ENCODE measurements around the gene CDHR2.
"Not testable (repeated sequence)": the region's sequence is repeated elsewhere in the genome, so short reads cannot be mapped to it uniquely, and the experiment has no call there.

The CDHR2 gene

GRCh38 chr5:176540956-176541337, 8.2 kb upstream of the CDHR2 start:
- DNase-seq (ENCODE audit: low spot score): no peak

GRCh38 chr5:176541338-176542134, 7.6 kb upstream of the CDHR2 start:
- DNase-seq (ENCODE audit: low spot score): peak; percentile 56

DNA sequence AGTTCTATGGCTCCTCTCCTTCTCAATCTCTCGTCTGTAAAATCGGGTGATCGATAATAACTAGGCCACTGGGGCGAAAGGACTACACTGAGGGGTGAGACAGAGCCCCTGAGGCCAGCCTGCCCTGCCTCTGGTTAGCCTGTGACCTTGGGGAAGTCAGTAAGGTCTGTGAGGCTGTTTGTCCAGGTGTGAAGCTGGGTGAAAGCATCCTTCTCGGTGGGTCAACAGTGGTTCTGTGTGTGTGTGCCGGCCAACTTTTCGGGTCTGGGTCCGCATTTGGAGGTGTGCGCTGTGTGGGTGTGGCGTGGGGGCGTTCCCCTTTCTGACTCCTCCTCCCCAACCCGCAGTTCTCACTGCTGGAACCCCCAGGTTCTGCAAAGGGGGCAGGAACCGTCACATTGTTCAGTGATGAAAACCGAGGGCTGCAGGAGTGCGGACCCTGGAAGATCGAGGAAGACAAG, 7.0 kb upstream of the CDHR2 start:
- DNase-seq (ENCODE audit: low spot score): no peak

- DNase-seq (ENCODE audit: low spot score): peak; percentile 38
These were observed 6.3 kb upstream of the CDHR2 start for GRCh38 chr5:176542596-176543427.

GRCh38 chr5:176543428-176544182, 5.5 kb upstream of the CDHR2 start:
- peak; percentile 72 for DNase-seq (ENCODE audit: low spot score)

DNA sequence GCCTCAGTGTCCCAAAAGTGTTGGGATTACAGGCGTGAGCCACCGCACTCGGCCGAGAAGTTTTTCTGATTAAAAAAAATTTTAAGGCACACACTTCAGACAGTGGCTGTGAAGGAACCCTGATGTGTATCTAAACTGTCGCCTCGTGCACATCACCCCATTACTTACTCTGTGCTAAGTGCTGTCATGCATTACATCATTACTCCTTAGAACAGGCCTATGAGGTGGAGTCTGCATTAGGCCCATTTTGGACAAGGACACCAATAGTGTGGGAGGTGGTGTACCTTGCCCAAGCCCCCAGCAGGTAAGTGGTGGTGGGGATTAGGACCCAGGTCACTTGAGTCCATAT, 3.8 kb upstream of the CDHR2 start:
- DNase-seq (ENCODE audit: low spot score): no peak

DNA sequence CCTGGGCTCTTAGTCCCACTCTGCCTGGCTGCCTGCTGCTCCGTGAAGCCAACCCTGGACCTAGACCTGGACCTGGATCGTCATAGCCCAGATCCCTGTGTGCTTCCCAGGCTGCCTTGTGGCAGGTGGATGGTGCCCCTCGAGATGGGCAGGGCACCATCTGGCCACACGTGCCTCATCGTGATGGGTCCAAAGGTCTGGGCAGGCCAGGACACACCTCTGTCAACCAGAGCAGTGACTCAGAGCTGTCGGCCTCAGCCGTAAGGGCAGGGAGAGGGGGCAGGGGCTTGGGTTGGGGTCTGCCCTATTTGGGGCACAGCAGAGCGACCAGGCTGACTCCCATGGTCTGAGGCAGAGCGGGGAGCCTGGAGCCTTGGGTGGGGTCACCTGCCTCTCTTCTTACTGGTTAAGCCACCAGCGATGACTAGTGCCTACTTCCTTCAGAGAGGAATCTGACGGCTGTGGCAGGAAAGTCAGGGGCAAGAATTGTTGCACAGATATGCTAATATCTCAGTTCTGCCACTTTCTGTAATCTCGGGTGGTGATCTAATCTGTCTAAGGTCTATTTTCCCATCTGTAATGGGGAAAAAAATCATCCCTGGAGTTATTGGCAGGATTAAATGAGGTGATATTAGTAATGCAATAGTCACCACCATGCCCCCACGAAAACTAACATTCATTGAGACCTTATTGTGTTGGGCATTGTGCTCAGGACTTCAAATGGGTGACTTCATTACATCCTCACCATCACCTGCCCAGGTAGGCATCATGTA, 3.2 kb upstream of the CDHR2 start:
- peak; percentile 42 for DNase-seq (ENCODE audit: low spot score)

DNA sequence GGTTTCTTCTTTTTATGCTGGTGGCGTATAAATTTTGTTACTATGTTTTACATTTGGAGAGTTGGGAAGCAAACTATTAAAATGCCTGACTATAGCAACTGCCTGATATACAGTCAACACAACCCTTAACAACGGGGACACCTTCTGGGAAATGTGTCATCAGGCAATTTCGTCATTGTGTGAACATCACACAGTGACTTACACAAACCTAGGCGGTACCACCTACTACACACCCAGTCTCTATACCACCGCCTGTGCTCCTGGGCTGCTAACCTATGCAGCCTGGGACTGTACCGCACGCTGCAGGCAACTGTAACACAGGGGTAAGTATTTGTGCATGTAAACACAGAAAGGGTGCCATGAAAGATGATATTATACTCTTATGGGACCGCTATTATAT, 1.3 kb upstream of the CDHR2 start:
- DNase-seq (ENCODE audit: low spot score): peak; percentile 56

DNA sequence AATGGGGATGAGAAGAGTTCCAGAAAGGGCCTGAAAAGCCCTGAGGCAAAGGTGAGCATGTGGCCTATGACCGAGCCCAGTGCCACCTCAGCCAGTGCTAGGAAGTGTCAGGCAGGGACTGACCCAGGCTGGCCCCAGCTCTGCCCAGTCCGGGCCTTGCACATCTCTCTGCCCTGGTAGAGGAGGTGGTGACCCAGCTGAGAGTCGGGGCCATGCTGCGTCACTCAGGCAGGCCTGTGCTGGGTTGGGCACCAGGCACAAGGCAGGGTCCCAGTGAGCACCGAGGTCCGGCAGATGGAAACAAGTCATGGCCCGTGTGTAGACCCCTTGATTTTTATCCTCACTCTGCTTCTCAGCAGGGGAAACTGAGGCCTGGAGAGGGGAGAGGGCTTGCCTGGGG, 729 bp downstream of the CDHR2 start:
- no peak for DNase-seq (ENCODE audit: low spot score)

GRCh38 chr5:176550275-176550831, 1.2 kb downstream of the CDHR2 start:
- no peak for DNase-seq (ENCODE audit: low spot score)

- not testable (repeated sequence) for DNase-seq (ENCODE audit: low spot score)
These were observed 1.8 kb downstream of the CDHR2 start for GRCh38 chr5:176550937-176551336.

GRCh38 chr5:176552332-176552869, 3.3 kb downstream of the CDHR2 start:
- no peak for DNase-seq (ENCODE audit: low spot score)

DNA sequence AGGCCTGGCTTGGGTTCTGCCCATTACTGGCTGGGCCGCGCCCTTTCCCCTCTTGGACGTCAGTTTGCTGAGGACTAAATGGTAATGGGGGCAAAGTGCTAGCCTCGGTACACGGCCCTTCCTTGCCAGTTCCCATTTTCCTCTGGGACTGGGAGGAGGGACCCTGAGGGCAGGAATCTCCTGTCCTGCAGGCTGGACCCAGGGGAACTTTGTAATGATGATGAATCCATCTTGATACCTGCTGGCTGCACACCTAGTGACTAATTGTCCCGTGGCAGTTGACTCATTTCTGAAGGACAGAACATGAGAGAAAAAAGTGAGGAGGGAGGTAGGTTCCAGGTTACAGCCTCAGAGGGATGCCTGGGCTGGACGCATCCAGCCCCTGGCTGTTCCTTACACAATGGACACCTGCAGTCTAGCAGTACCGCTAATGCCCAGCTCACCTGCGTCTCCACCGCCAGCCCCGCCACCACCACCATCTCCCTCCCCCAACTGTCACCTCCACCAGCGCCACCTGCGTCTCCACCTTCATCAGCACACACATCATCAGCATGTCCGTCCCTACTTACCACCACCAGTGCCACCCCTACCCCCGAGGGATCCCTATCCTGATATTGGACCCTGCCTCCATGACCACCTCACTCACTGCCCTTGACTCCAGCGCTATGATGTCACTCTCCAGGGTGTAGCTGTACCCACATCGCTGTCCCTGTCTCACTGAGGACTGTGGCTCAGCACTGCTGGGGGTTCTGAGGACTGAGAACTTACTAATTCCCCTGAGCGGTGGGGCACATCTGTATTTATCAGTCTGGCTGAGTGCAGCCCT, 4.3 kb downstream of the CDHR2 start:
- peak; percentile 91 for DNase-seq (ENCODE audit: low spot score)

DNA sequence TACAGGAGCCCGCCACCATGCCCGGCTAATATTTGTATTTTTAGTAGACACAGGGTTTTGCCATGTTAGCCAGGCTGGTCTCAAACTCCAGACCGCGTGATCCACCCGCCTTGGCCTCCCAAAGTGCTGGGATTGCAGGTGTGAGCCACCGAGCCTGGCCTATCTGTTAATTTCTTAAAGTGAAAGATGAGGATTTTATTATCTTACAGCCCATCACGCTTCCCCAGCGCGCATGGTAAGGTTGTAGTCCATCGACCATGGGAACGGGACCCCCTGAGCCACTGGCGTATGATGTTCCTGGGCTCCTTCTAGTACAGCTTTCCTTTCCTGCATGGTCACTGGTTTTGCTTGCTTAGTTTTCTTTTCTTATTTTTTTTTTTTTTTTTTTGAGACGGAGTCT, 8.7 kb downstream of the CDHR2 start:
- no peak for DNase-seq (ENCODE audit: low spot score)

DNA sequence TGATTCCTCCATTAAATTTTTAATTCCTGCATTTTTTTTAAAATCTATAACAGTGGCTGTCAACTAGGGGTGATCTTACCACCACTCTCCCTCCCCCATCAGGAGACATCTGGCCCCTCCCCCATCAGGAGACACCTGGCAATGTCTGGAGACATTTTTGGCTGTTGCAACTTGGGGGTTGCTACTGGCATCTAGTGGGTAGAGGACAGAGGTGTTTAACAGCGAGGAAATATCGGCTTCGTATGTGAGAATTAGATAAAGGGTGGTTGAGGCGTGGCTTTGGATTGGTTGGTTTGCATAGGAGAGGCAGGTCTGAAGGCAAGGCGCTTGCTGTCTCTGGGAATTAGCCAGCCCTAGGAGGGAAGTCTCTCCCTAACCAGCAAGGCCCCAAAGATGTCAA, 10.5 kb downstream of the CDHR2 start:
- no peak for DNase-seq (ENCODE audit: low spot score)

- DNase-seq (ENCODE audit: low spot score): no peak
These were observed 11.2 kb downstream of the CDHR2 start for GRCh38 chr5:176560364-176560763.

GRCh38 chr5:176561259-176561658, 12.1 kb downstream of the CDHR2 start:
- DNase-seq (ENCODE audit: low spot score): no peak

DNA sequence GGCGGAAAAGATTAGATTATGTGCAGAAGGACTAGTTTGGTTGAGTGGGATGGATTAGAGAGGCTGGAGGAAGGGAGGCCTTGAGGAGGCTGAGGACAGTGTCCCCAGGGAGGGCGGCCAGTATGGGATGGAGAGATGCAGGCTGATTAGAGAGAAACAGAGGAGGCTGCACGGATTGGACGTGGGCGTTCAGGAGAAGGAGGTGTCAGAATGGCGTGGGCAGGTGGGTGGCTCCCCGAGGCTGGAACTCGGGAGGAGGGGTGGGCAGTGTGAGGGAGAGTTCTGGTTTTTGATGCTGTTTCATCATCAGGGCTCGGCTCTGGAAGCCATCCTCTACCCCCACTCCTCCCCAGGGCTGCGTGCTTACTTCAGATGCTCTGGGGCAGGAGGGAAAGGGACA, 13.0 kb downstream of the CDHR2 start:
- no peak for DNase-seq (ENCODE audit: low spot score)

DNA sequence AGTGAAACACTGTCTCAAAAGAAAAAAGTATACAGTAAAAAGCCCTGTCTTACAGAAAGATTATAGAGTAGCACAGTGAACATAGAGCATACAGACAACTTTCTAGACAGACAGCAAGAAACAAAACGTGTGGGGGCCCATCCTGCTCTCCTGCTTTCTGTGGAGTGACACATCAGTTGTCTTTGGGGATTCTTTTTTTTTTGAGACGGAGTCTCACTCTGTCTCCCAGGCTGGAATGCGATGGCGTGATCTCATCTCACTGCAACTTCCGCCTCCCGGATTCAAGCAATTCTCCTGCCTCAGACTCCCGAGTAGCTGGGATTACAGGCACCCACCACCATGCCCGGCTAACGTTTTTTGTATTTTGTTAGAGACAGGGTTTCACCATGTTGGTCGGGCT, 14.9 kb downstream of the CDHR2 start:
- no peak for DNase-seq (ENCODE audit: low spot score)

GRCh38 chr5:176565760-176566288, 16.7 kb downstream of the CDHR2 start:
- DNase-seq (ENCODE audit: low spot score): no peak
